GM10847 (cell line): ENCODE results near the gene RTN4RL1.

Experiments used
- POLR2A ChIP-seq: IDR thresholded peaks from 2 replicates; pipeline ENCODE4 v1.6.1; 2011; ENCODE audit not compliant: insufficient read length; ENCODE audit errors: extremely low read depth

Gene RTN4RL1

DNA sequence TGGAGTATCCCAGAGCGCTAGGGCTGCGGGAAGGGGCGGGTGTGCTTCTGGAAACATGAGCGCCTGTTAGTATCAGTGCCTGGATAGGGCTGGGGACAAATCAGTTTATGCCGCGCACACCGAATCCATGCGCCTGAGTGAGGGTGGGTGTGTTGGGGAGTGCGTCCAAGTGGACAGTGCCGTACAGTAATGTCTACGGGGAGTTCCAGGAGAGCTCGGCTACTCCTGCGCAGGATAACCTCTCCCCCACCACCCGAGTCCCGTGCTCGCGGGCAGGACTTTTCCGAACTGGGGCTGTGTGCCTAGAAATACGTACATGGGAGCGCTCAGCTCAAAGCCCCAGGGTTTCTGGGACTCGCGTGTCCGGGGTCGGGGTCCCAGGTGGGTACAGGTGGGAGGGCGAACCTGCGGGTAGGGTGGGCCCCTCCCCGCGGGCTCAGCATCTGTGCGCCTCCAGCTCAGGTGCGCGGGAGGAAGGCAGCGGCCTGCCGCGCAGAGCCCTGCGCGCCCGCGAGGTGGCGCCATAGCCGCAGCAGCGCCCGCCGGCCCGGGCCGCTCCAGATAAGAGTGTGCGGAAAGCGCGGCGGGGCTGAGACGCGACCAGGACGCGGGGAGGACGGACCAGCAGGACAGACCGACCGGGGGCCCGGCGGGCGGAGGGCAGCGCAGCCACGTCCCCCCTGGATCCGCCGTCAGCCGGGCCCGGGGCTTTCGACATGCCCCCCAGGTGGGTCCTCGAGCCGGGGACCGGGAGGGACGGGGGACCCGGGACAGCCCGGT, 29.6 kb upstream of the RTN4RL1 start, which contains the start of gene HIC1:
TSS of gene HIC1 (plus strand) at position 592 of the 780 bp plus-strand sequence. CDS start 1,588 bp downstream, outside the sequence.
- TF ChIP-seq POLR2A, result peak; percentile 74

DNA sequence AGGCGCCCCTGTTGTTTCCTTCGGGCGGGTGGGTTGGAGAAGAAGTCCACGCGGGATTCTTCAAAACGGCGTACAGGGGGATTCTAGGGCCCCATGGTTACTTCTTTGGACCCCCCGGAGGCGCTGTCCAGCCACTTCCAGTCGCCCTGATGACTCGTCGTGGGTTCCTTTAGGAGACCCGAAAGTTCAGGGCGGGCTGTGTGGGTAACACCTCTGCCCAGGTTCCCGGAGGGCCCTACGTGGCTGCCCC, 29.1 kb upstream of the RTN4RL1 start:
- TF ChIP-seq POLR2A, result no peak

DNA sequence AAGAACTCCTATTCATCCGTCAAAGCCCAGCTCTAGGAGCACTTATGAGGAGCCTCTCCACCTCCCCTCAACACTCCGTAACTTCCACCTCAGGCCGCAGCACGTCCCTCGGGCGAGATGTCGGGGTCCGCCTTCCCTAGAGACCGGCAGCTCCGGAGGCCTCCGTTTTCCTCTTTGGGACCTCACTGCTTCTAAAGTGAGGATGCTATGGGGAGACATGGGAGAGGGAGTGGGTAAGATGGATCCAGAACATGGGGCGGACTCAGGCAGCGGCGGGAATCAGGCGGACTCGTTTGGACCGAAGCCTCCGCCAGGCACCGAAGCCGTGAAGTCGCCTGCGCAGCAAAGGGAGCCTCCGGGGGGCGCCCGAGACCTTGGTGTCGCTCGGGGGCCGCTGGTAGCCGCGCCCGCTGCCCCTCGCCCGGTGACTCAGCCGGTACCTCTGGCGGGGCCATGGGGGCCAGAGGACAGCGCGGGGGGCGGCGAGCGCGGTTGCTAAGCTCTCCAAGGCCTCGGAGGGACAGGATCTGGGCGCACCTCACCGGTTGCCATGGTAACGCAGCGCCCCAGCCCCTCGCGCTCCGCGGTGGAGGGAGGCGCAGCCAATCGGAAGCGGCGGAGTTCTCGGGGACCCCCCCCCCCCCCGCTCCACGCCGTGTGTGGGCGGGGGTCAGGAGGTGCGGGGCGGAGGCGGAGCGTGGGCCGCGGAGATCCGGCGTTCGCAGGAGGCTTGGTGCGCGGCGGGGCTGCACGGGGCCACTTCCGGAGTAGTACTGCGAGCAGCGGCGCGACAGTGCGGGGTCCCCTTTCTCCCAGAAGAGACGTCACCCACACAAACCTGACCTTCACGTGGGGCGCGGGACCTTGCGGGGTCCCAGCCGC, 28.5 kb upstream of the RTN4RL1 start:
- TF ChIP-seq POLR2A, result no peak

DNA sequence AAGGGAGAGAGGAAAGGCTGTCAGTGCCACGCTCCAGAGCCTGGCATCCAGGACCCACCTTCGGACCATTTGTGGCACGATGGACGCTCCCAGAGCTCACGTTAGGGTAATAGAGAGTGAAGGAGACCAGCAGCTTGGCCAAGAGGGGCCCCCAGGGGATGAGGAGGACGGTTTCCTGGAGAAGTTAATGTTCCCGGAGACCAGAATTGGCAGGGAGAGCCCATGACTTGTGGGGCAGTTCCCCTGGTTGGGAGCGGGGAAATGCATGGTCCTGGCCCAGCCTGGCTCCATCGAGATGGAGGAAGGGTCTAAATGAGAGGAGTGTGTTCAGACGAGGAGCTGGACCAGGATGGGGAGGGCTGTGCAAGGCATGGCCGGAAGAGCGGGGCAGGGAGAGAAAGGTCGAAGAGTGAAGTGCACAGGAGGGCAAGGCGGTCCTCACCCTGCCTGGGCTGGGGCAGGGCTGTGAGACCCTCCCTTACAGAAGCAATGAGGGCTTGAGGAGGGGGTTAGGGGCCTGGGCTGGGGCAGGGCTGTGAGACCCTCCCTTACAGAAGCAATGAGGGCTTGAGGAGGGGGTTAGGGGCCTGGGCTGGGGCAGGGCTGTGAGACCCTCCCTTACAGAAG, 26.9 kb upstream of the RTN4RL1 start:
- TF ChIP-seq POLR2A, result no peak

DNA sequence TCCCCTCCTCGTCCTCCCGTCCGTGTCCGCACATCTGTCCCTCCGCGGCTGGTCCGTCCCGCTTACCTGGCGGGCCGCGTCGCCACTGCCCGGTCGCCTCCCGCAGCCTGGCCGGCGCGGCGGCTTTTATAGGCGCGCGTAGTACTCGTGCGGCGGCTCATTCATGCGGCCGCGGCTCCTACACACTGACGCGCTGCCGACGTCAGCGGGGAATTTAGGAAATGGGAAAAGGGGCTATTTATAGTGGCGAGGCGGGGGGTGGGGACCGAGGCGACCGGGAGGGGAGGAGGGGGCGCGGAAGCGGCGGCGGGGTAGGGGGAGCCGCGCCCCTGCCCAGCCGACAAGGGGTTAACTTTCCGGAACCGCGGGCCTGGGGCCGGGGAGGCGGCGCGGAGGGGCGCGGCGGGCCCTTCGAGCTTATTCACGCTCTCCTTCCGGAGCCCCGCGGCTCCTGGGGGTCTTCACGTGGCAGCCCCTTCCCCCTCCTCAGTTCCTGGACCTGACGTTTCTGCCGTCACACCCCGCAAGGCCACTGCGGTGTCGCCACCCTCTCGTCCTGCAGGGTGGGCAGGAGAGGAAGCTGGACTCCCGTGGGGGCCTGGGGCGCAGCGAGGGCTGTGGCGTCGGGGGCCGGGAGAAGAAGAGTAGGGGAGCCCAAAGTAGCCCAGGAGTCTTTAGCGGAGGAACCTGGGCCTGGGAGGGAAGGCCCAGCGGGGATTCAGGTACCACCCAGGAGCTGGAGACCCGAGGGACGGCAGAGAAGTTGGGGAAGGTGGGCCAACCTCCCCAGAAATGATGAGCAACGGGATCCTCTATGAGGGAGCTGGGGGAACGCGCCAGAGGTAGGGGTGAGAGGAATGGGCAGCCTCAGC, 26.2 kb upstream of the RTN4RL1 start:
- TF ChIP-seq POLR2A, result no peak

DNA sequence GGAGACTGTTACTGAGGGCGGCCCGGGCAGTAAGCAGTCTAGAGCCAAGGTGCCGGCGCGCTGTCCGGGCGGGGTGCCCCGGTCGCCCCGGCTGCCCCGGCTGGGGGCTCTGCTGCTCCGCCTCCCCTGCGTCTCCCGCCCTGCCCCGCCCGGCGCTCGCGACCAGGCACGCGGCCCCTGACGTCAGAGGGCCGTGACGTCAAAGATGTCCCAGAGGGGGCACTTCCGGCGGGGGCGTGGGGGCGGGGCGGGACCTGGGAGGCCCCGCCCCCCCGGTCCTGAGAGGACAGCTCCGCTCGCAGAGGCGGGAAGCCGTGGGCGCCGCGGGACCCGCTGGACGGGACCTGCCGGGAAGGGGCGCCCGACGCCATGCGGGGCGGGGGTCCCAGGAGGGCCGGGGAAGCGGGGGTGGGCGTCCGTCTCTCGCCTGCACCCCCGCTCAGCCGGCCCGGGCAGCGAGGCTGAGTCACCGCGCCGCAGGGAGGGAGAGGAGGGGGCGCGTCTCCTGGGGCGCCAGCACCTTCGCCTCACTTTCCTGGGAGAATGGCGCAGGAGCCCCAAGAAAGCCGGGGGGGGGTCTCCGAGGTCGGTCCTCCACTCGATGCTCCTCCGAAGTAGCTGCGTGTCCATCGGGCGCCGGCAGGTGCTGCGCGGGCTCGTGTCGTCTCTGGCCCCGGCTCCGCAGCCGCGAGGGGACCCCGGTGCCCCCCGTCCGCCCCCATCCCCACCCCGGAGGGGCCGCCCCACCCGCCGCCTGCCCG, 25.3 kb upstream of the RTN4RL1 start:
- no peak for TF ChIP-seq POLR2A

DNA sequence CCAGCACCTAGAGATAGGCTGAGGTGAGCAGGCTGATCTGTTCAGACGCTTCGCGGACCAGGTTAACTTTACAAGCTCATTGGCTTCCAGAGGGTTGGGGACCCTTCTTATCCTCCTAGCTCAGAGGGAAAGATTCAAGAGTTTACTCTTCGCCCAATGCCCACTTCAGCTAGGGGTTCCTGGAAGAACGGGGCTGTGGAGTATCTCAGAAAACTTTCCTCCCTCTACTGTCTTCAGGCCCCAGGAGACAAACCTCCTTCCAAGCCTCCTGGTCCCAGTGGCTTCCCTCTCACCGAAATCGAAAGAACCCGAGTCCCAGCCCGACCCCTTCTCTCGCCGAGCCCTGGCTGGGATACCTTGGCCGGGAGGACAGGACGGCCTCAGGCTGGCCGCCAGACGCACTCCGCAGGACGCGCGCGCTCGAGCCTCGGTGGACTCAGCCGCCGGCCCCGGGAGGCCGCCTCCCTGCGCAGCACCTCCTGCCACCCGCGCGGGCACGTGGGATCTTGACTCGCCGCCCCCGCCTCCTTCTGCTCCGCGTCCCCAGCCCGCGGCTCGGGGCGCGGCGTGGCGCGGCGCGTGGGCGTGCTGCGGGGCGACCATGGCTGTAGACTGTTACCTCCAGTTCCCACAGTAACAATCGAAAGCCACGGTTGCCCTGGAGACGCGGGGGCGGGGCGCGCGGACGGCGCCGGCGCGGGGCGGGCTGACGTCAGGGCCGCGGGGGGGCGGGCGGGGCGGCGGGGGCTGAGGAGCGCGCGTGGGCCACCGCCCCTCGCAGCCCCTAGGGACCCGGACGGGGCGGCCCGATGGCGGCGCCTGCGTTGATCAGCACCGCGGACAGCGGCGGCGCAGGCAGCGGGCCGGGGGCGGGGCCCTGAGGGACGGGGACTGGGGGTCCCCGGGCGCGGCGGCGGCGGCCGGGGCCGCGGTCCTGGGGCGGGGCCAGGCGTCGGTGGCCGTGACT, 24.5 kb upstream of the RTN4RL1 start:
- no peak for TF ChIP-seq POLR2A

DNA sequence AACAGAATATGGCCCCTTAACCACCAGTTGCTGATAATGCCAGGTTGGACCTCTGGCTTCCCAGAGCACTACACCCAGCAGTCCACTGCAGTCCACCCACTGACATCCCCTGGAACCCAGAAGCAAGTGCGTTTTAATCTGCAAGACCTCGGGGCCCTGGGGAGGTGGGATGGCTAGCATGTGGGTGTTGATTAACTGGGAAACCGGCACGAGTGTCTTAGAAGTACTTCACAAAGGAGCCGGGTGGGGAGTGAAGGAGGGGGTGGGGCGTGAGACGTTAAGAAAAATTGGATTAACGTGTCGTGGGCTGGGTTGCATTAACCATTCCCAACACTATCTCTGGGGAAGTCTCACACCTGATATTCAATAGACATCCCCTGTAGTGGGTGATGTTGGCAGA, 23.7 kb upstream of the RTN4RL1 start:
- no peak for TF ChIP-seq POLR2A

DNA sequence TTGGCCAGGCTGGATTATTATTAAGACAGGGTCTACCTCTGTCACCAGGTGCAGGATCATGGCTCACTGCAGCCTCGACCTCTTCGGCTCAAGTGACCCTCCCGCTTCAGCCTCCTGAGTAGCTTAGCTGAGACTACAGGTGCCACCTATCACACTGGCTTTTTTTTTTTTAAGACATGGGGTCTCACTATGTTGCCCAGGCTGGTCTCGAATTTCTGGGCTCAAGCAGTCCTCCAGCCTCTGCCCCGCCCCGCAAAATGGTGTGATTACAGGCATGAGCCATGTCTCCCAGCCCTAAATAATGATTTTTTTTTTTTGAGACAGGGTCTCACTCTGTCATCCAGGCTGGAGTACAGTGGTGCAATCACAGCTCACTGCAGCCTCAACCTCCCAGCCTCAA, 22.5 kb upstream of the RTN4RL1 start:
- TF ChIP-seq POLR2A, result no peak

DNA sequence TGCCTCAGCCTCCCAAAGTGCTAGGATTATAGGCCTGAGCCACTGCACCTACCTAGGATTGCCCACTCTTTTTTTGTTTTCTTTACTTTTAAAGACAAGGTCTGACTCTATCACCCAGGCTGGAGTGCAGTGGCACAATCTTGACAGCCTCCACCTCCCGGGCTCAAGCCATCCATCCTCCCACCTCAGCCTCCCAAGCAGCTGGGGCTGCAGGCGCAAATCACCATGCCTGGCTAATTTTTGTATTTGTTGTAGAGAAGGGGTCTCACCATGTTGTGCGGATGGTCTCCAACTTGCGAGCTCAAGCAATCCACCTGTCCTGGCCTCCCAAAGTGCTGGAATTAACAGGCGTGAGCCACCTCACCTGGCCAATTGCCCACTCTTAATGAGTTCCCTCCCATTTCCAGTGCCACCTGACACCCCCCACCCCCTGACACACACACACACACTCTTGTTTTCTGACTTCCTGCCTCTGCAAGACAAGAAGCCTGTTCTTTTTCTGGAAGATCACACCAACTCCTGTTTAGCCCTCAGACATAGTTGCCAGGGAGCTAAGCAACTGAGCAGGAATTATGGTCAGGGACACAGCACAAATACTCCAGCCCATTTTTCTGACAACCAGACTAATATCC, 19.2 kb upstream of the RTN4RL1 start:
- no peak for TF ChIP-seq POLR2A

DNA sequence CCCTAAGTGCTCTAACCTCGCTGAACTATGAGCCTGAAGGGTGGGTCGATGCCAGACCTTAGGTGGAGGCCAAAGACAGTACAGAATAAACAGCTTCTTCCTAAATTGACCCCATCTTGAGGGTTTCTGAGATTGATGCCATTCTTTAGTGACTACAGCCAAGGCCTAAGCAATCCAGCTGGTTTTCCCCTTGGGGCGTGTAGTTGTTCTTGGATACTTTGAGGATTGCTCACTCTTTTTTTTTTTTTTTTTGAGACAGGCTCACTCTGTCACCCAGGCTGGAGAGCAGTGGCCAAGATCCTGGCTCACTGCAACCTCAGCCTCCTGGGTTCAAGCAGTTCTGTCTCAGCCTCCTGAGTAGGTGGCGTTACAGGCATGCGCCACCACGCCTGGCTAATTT, 18.7 kb upstream of the RTN4RL1 start:
- TF ChIP-seq POLR2A, result no peak

DNA sequence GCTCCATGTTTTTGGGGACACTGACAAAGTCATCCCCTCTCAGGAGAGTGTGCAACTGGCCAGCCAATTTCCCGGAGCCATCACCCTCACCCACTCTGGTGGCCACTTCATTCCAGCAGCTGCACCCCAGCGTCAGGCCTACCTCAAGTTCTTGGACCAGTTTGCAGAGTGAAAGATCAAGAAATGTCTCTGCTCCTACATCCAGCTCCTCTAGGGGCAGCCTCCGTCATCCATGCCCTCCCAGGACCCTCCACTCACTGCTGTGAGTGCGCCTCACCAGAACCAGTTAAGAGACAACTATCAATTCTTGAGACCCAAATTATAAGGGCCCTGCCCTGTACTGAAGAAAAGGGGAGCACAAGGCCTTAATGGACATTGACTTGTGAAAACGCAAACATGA, 17.8 kb upstream of the RTN4RL1 start:
- TF ChIP-seq POLR2A, result no peak

DNA sequence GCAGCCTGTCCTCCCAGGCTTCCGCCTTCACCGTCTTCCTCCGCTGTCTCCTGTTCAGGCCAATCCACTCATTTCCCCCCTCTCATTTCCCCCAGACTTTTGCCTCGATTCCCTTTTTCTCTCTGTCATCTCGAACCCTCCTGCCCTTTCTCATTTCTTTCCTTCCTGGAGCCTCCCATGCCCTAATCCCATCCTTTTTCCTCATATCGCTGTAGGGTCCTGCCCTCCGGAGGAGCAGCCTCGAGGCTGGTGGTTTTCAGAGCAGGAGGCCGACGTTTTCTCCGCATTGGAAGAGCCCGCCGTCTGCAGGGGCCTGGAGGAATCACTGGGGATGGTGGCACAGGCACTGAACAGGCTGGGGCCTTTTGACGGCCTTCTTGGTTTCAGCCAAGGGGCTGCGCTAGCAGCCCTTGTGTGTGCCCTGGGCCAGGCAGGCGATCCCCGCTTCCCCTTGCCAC, 17.3 kb upstream of the RTN4RL1 start:
- TF ChIP-seq POLR2A, result no peak
